HEK293T (cell line): ENCODE measurements around the gene COLEC12.
"Not testable (repeated sequence)": the region's sequence is repeated elsewhere in the genome, so short reads cannot be mapped to it uniquely, and the experiment has no call there.

ENCODE experiments used
- BHLHE40 ChIP-seq: fragments of 450-650 bp; IDR thresholded peaks from 2 replicates; pipeline ENCODE4 v1.6.1; 2016; ENCODE audit warnings: mild to moderate bottlenecking, moderate library complexity, borderline replicate concordance
- FOXK2 ChIP-seq: fragments of 450-650 bp; IDR thresholded peaks from 2 replicates; pipeline ENCODE4 v1.6.1; 2016; ENCODE audit warnings: mild to moderate bottlenecking
- FOXM1 ChIP-seq: fragments of 450-650 bp; IDR thresholded peaks from 2 replicates; pipeline ENCODE4 v1.6.1; 2017; ENCODE audit warnings: mild to moderate bottlenecking, borderline replicate concordance
- NFRKB ChIP-seq: fragments of 450-650 bp; IDR thresholded peaks from 2 replicates; pipeline ENCODE4 v1.6.1; 2016; ENCODE audit warnings: mild to moderate bottlenecking, moderate library complexity
- SP1 ChIP-seq: fragments of 450-650 bp; IDR thresholded peaks from 2 replicates; pipeline ENCODE4 v1.6.1; 2017
- SUZ12 ChIP-seq: fragments of 450-650 bp; IDR thresholded peaks from 2 replicates; pipeline ENCODE4 v1.6.1; 2016; ENCODE audit warnings: mild to moderate bottlenecking

GRCh38 chr18:405006-405405 lies 95.5 kb downstream of the COLEC12 start:
- TF ChIP-seq SUZ12, BHLHE40, FOXK2, FOXM1, SP1, NFRKB: not testable (repeated sequence)
